Measurements from ENCODE around the gene MAP3K10. TPM values are rescaled to one million over a fixed set of nuclear protein-coding genes. Genes with fewer than 3 reads are reported as not detected.

Gene MAP3K10
- total and polyA plus RNA-seq, 2 of the 13 experiments (the other 11 are each of a cell fraction or from before 2014, with no cell fraction given): 3.4 to 5.0 TPM

DNA sequence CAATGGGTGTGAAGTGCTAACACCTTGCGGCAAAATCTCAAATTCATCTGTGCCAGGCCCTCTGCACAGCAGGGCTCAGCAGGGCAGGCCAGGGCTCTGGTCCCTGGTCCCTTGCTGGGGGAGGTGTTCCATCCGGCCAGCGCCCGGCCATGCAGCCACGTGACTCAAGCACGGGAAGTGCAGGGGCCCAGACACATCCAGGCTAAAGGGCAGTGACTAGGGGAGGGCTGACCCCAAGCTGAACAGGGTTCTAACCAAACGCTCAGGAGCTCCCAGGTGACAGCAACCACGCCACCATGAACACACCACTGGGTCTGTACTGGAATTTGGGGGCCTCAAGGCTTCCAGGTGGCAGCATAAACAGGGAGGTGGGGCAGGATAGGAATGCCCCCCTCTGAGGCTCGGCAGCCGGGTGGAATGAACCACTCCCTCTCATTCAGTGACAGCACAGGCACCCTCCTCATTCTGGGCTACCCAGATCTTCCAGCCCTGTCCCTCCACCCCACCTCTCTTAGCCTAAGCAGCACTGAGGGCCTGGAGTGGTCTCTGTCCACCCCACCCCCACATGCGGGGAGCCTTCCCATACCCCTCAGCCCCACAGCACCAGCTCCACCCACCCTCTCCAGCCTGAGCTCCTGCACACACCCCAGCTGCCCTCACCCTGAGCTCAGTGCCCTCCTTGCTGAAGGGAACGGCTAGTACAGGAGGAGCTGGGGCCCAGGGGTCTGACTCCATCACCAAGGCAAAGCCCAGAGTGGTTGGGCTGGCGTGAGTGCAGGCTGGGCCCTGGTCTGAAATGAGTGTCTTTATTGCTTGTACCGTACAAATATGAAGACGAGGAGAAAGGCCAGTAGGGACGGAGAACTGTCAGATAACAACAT, 40.6 kb downstream of the MAP3K10 start (continued):
- TF ChIP-seq ZNF780A (CRISPR knock-in tag; IDR thresholded peaks at IDR 0.05): peak; percentile 26; the same call in 1 of the 2 replicates
- TF ChIP-seq, protein P1, sequence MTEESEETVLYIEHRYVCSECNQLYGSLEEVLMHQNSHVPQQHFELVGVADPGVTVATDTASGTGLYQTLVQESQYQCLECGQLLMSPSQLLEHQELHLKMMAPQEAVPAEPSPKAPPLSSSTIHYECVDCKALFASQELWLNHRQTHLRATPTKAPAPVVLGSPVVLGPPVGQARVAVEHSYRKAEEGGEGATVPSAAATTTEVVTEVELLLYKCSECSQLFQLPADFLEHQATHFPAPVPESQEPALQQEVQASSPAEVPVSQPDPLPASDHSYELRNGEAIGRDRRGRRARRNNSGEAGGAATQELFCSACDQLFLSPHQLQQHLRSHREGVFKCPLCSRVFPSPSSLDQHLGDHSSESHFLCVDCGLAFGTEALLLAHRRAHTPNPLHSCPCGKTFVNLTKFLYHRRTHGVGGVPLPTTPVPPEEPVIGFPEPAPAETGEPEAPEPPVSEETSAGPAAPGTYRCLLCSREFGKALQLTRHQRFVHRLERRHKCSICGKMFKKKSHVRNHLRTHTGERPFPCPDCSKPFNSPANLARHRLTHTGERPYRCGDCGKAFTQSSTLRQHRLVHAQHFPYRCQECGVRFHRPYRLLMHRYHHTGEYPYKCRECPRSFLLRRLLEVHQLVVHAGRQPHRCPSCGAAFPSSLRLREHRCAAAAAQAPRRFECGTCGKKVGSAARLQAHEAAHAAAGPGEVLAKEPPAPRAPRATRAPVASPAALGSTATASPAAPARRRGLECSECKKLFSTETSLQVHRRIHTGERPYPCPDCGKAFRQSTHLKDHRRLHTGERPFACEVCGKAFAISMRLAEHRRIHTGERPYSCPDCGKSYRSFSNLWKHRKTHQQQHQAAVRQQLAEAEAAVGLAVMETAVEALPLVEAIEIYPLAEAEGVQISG (CRISPR knock-in tag; IDR thresholded peaks at IDR 0.05): peak; percentile 91
- peak; percentile 52 for TF ChIP-seq PHF5A (CRISPR knock-in tag; IDR thresholded peaks at IDR 0.05; ENCODE audit: low read depth, unreplicated experiment)
- no peak; the same call in 1 of the 2 replicates for TF ChIP-seq SIX1 (CRISPR knock-in tag; IDR thresholded peaks at IDR 0.05; ENCODE audit: borderline replicate concordance)
- no peak for TF ChIP-seq IRX3 (CRISPR knock-in tag; IDR thresholded peaks at IDR 0.05; ENCODE audit: borderline replicate concordance, low read depth)
- TF ChIP-seq ZNF225 (CRISPR knock-in tag; IDR thresholded peaks at IDR 0.05): 0 out of 2 replicates have a peak, but pooled peaks have one; percentile 36
- peak; percentile 40; the same call in 1 of the 2 replicates for TF ChIP-seq ZNF839 (CRISPR knock-in tag; IDR thresholded peaks at IDR 0.05; ENCODE audit: borderline replicate concordance)
- TF ChIP-seq ZNF441 (CRISPR knock-in tag; IDR thresholded peaks at IDR 0.05; ENCODE audit: borderline replicate concordance): no peak; the same call in 1 of the 2 replicates
- no peak for TF ChIP-seq ATF7 (IDR thresholded peaks at IDR 0.05)
- TF ChIP-seq ATF7 (CRISPR knock-in tag; IDR thresholded peaks at IDR 0.05): no peak; the same call in 1 of the 2 replicates
- TF ChIP-seq GPBP1L1 (CRISPR knock-in tag; IDR thresholded peaks at IDR 0.05): no peak
- TF ChIP-seq TIGD3 (CRISPR knock-in tag; IDR thresholded peaks at IDR 0.05; ENCODE audit: borderline replicate concordance): no peak
- no peak for TF ChIP-seq MTA3 (CRISPR knock-in tag; IDR thresholded peaks at IDR 0.05)
- TF ChIP-seq SNAPC4 (CRISPR knock-in tag; IDR thresholded peaks at IDR 0.05): no peak
- no peak for TF ChIP-seq MLLT10 (CRISPR knock-in tag; IDR thresholded peaks at IDR 0.05)
- no peak for TF ChIP-seq CBX2 (IDR thresholded peaks at IDR 0.05; ENCODE audit: low read depth, low read length)
- TF ChIP-seq CBX2 (CRISPR knock-in tag; IDR thresholded peaks at IDR 0.05; ENCODE audit: low read depth): no peak
- peak; percentile 51; the same call in 1 of the 2 replicates for TF ChIP-seq ZNF121 (CRISPR knock-in tag; IDR thresholded peaks at IDR 0.05)
- no peak for TF ChIP-seq ZNF446 (CRISPR knock-in tag; IDR thresholded peaks at IDR 0.05)

Measured in HepG2 (cell line).